ENCODE measurements around the gene TK1.

DNA sequence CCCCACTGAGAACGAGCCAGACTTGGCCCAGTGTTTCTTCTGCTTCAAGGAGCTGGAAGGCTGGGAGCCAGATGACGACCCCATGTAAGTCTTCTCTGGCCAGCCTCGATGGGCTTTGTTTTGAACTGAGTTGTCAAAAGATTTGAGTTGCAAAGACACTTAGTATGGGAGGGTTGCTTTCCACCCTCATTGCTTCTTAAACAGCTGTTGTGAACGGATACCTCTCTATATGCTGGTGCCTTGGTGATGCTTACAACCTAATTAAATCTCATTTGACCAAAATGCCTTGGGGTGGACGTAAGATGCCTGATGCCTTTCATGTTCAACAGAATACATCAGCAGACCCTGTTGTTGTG, 27.8 kb upstream of the TK1 start:
- TF ChIP-seq, protein P1, sequence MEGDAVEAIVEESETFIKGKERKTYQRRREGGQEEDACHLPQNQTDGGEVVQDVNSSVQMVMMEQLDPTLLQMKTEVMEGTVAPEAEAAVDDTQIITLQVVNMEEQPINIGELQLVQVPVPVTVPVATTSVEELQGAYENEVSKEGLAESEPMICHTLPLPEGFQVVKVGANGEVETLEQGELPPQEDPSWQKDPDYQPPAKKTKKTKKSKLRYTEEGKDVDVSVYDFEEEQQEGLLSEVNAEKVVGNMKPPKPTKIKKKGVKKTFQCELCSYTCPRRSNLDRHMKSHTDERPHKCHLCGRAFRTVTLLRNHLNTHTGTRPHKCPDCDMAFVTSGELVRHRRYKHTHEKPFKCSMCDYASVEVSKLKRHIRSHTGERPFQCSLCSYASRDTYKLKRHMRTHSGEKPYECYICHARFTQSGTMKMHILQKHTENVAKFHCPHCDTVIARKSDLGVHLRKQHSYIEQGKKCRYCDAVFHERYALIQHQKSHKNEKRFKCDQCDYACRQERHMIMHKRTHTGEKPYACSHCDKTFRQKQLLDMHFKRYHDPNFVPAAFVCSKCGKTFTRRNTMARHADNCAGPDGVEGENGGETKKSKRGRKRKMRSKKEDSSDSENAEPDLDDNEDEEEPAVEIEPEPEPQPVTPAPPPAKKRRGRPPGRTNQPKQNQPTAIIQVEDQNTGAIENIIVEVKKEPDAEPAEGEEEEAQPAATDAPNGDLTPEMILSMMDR (IDR thresholded peaks at IDR 0.05; ENCODE audit: low read depth, low read length), result no peak
- TF ChIP-seq, protein P2, sequence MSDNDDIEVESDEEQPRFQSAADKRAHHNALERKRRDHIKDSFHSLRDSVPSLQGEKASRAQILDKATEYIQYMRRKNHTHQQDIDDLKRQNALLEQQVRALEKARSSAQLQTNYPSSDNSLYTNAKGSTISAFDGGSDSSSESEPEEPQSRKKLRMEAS (IDR thresholded peaks at IDR 0.05; ENCODE audit: low read depth, low read length), result no peak
- TF ChIP-seq POLR2A (IDR thresholded peaks at IDR 0.05; ENCODE audit: extremely low read depth, insufficient read length) (no peak), MYC (IDR thresholded peaks at IDR 0.05; ENCODE audit: low read depth, low read length) (no peak)

All from NB4 (cell line).